Endothelial cell of umbilical vein (primary cell): ENCODE data around the gene GOLT1A. TPM values are rescaled to one million over a fixed set of nuclear protein-coding genes. Genes with fewer than 3 reads are reported as not detected.

ENCODE experiments used
- BruUV-seq: library from RNA; stranded (reverse); fragments of 400-500 nt; replicated peaks from 2 replicates; lab custom pipeline; 2021; lab: Mats Ljungman, UMichigan
- CTCF ChIA-PET: fragments of 300-600, 350-600 bp; sonication (Branson Sonifier 250); formaldehyde crosslinking; loops from one replicate; lab custom pipeline; 2021; ENCODE audit warnings: antibody characterized with exemption, inconsistent platforms; lab: Charles Lee
- POLR2A ChIA-PET: fragments of 300-600, 350-600 bp; sonication (Branson Sonifier 250); formaldehyde crosslinking; loops from one replicate; lab custom pipeline; 2021; ENCODE audit warnings: antibody characterized with exemption, inconsistent platforms; lab: Charles Lee
- DNase-seq: peaks from one replicate; pipeline ENCODE4 v3.0.0-alpha.2; 2011; ENCODE audit warnings: low read depth, low spot score
- FAIRE-seq: peaks from 2 replicates; lab custom pipeline; 2011; peaks lifted over from hg19 to GRCh38; lab: Jason Lieb, UNC
- H2AFZ ChIP-seq: 2 replicates; pipeline ENCODE4 v1.6.0; 2012; ENCODE audit warnings: low read depth, low read length, control low read depth, inconsistent platforms
- H3K27ac ChIP-seq: 2 replicates; pipeline ENCODE4 v1.5.1; 2011; ENCODE audit warnings: low read depth, mild to moderate bottlenecking, control low read depth, low read length, moderate library complexity; ENCODE audit not compliant: insufficient read depth
- H3K27me3 ChIP-seq, 2 experiments: 2 replicates each; pipeline versions ENCODE4 v1.6.0 to v1.6.1; 2011; ENCODE audit warnings: low read length in 2 of 2, mixed read lengths in 1 of 2; ENCODE audit not compliant: control insufficient read depth in 2 of 2, insufficient read depth in 2 of 2
- H3K36me3 ChIP-seq, 2 experiments: 2 replicates in 1 of 2; 3 replicates in 1 of 2; pipeline ENCODE4 v1.5.1; 2011; ENCODE audit warnings: low read length in 2 of 2, mild to moderate bottlenecking in 1 of 2, moderate library complexity in 1 of 2; ENCODE audit not compliant: control insufficient read depth in 2 of 2, insufficient read depth in 2 of 2; ENCODE audit errors: extremely low read depth in 1 of 2
- H3K4me1 ChIP-seq: 3 replicates; pipeline ENCODE4 v1.5.1; 2011; ENCODE audit warnings: mild to moderate bottlenecking, low read length; ENCODE audit not compliant: control insufficient read depth, insufficient read depth; ENCODE audit errors: extremely low read depth
- H3K4me2 ChIP-seq: 2 replicates; pipeline ENCODE4 v1.6.1; 2011; ENCODE audit warnings: low read length, control low read depth, mixed read lengths; ENCODE audit not compliant: insufficient read depth
- H3K4me3 ChIP-seq, 3 experiments: fragments of 200-600 bp in 1 of 3; sonication (generic), shearing (Covaris generic) in 1 of 3; replicated peaks in 1 of 3; 2 replicates each; pipeline ENCODE4 v1.5.1; 2011 to 2016; ENCODE audit warnings: control low read depth in 3 of 3, low read length in 3 of 3, mild to moderate bottlenecking in 2 of 3, inconsistent platforms in 1 of 3, low read depth in 1 of 3, moderate library complexity in 1 of 3; ENCODE audit not compliant: insufficient read depth in 1 of 3
- H3K79me2 ChIP-seq: 2 replicates; pipeline ENCODE4 v1.6.0; 2012; ENCODE audit warnings: low read length, inconsistent platforms; ENCODE audit not compliant: control insufficient read depth, insufficient read depth
- H3K9ac ChIP-seq: replicated peaks from 2 replicates; pipeline ENCODE3; 2011; ENCODE audit warnings: low read length, control low read depth; ENCODE audit not compliant: insufficient read depth; ENCODE audit errors: extremely low read depth
- H3K9me1 ChIP-seq: replicated peaks from 3 replicates; pipeline ENCODE4 v1.6.0; 2011; ENCODE audit warnings: mild to moderate bottlenecking, low read length; ENCODE audit not compliant: control insufficient read depth, insufficient read depth; ENCODE audit errors: extremely low read depth
- H3K9me3 ChIP-seq: replicated peaks from 2 replicates; pipeline ENCODE4 v1.5.1; 2012; ENCODE audit warnings: low read length, inconsistent platforms; ENCODE audit not compliant: control insufficient read depth, insufficient read depth
- H4K20me1 ChIP-seq: replicated peaks from 2 replicates; pipeline ENCODE3; 2011; ENCODE audit warnings: mild to moderate bottlenecking, low read length; ENCODE audit not compliant: control insufficient read depth, insufficient read depth; ENCODE audit errors: extremely low read depth
- FOS ChIP-seq: IDR thresholded peaks from 2 replicates; pipeline ENCODE4 v1.6.1; 2011; ENCODE audit warnings: mild to moderate bottlenecking, low read length, moderate library complexity, borderline replicate concordance; ENCODE audit not compliant: insufficient read depth
- GATA2 ChIP-seq: IDR thresholded peaks from 2 replicates; pipeline ENCODE4 v1.7.0; 2011; ENCODE audit warnings: low read depth, mild to moderate bottlenecking, moderate library complexity, mixed read lengths, low read length; ENCODE audit not compliant: insufficient read length, insufficient read depth
- JUN ChIP-seq: IDR thresholded peaks from 2 replicates; pipeline ENCODE4 v1.6.1; 2011; ENCODE audit warnings: borderline replicate concordance, low read depth; ENCODE audit not compliant: insufficient read length, insufficient read depth
- MAX ChIP-seq: IDR thresholded peaks from 2 replicates; pipeline ENCODE4 v1.6.1; 2011; ENCODE audit not compliant: insufficient read depth, insufficient read length
- MYC ChIP-seq: IDR thresholded peaks from one replicate; pipeline ENCODE4 v1.6.1; 2011; ENCODE audit warnings: mild to moderate bottlenecking, low read depth, low read length
- POLR2AphosphoS5 ChIP-seq: IDR thresholded peaks from 2 replicates; pipeline ENCODE4 v1.6.1; 2012; ENCODE audit warnings: low read depth, mild to moderate bottlenecking, control low read depth, low read length, moderate library complexity; ENCODE audit not compliant: insufficient read depth
- dilution Hi-C: fragments of 300-500 bp; cut with MboI; formaldehyde crosslinking; loops from one replicate; pipeline ENCODE4 v1.15.0; 2019; ENCODE audit warnings: low sequenced_read_pairs; ENCODE audit not compliant: extremely low pct_ligation_motif_present
- intact Hi-C: fragments of 100-400 bp; cut with micrococcal nuclease; formaldehyde crosslinking; loops from one replicate; pipeline ENCODE4 v1.10.0; 2022
- polyA plus RNA-seq, 4 experiments: library from polyadenylated mRNA; depleted of rRNA in 3 of 4; stranded (reverse) in 3 of 4; unstranded in 1 of 4; fragments of >200 nt; gene quantifications; 2 replicates each; pipeline versions ENCODE4 v1.2.1 to v1.2.3, GENCODE V29; 2011 to 2012; ENCODE audit warnings: missing spikeins in 1 of 4
- total RNA-seq: library from RNA; stranded (reverse); gene quantifications from 2 replicates; pipeline ENCODE4 v1.2.3, GENCODE V29; 2021

The GOLT1A gene
- total and polyA plus RNA-seq, 2 donors (not counting 3 experiments of a cell fraction or from before 2014, with no cell fraction given) = not detected

- intact Hi-C loops (loop anchor here (1.0 kb wide), 2 partner anchors 20 to 27 kb away; no protein-coding TSS in a partner anchor), dilution Hi-C loops (loop anchor here (25.0 kb wide), 1 partner anchor 166 kb away; no protein-coding TSS in a partner anchor)
- FAIRE-seq (peak; percentile 91), DNase-seq (peak; percentile 73)
- H3K79me2 ChIP-seq = no peaks in the 10 kb centered on the region
- no peak overlapping the region for H3K4me3 ChIP-seq
- TF ChIP-seq MAX (no peak), GATA2 (no peak), JUN (peak; percentile 84), FOS (peak; percentile 92), MYC (no peak), POLR2AphosphoS5 (peak; percentile 85)
- H3K9me1 ChIP-seq = no peaks in the 10 kb centered on the region
- H3K4me1 ChIP-seq = peaks cover 17% of the 10 kb centered on the region
- H3K27me3 ChIP-seq = no peaks in the 10 kb centered on the region
- no TSS peak for BruUV-seq
- peak overlapping the region; percentile 10 for H2AFZ ChIP-seq
- H3K36me3 ChIP-seq = no peaks in the 10 kb centered on the region
- peak overlapping the region; percentile 62 for H3K4me2 ChIP-seq
- peaks cover 3% of the 10 kb centered on the region for H3K9me3 ChIP-seq
- CTCF ChIA-PET = interaction anchor here (0.5 to 26.7 kb wide), 11 partner anchors 8 to 635 kb away, joined by 3 to 770 read pairs (median 3); partner anchors contain the start of genes ETNK2, GOLT1A and PLEKHA6
- no peaks in the 10 kb centered on the region for H4K20me1 ChIP-seq
- no peak overlapping the region for H3K9ac ChIP-seq
- POLR2A ChIA-PET = no interaction called here
- H3K27ac ChIP-seq = peak overlapping the region; percentile 48
Measured at GRCh38 chr1:204171751-204172178, 42.0 kb downstream of the GOLT1A start.
